OCI-LY7 (cell line): ENCODE results near the gene ATE1. TPM values are rescaled to one million over a fixed set of nuclear protein-coding genes. Genes with fewer than 3 reads are reported as not detected.

Source experiments
- BruUV-seq: library from RNA; stranded (reverse); fragments of 400-500 nt; replicated peaks from 2 replicates; lab custom pipeline; 2021; lab: Mats Ljungman, UMichigan
- CTCF ChIA-PET: fragments of 300-600 bp; sonication (Branson Sonifier 250); formaldehyde crosslinking; loops from one replicate; lab custom pipeline; 2022; ENCODE audit warnings: antibody characterized with exemption; ENCODE audit not compliant: unreplicated experiment; lab: Charles Lee
- POLR2A ChIA-PET: fragments of 300-600 bp; sonication (Branson Sonifier 250); formaldehyde crosslinking; loops from one replicate; lab custom pipeline; 2022; ENCODE audit warnings: antibody characterized with exemption; lab: Charles Lee
- DNase-seq: peaks from one replicate; pipeline ENCODE4 v3.0.0-alpha.2; 2015; ENCODE audit warnings: low spot score
- H2AFZ ChIP-seq: fragments of 200-600 bp; sonication (generic), shearing (Covaris generic); 2 replicates; pipeline ENCODE4 v1.6.1; 2014; ENCODE audit warnings: mild to moderate bottlenecking, antibody characterized with exemption, low read length, moderate library complexity
- H3K27ac ChIP-seq: fragments of 200-600 bp; sonication (generic); 2 replicates; pipeline ENCODE4 v1.5.1; 2014; ENCODE audit warnings: mixed run types, low read depth, mild to moderate bottlenecking, moderate library complexity, low read length, inconsistent platforms; ENCODE audit not compliant: poor library complexity, severe bottlenecking
- H3K36me3 ChIP-seq: fragments of 200-600 bp; sonication (generic); 2 replicates; pipeline ENCODE4 v1.6.1; 2014; ENCODE audit warnings: mild to moderate bottlenecking, antibody characterized with exemption, low read length, moderate library complexity, mixed read lengths; ENCODE audit not compliant: insufficient read depth
- H3K4me1 ChIP-seq: fragments of 200-600 bp; sonication (generic); 2 replicates; pipeline ENCODE4 v1.5.1; 2014; ENCODE audit warnings: mild to moderate bottlenecking, low read length; ENCODE audit not compliant: insufficient read depth, poor library complexity, severe bottlenecking
- H3K4me2 ChIP-seq: fragments of 200-600 bp; sonication (generic); 2 replicates; pipeline ENCODE4 v1.6.1; 2014; ENCODE audit warnings: mild to moderate bottlenecking, low read length
- H3K4me3 ChIP-seq: fragments of 200-600 bp; sonication (generic); 2 replicates; pipeline ENCODE4 v1.5.1; 2014; ENCODE audit warnings: mild to moderate bottlenecking, low read depth, low read length; ENCODE audit not compliant: poor library complexity, severe bottlenecking
- H3K79me2 ChIP-seq: fragments of 200-600 bp; sonication (generic); 2 replicates; pipeline ENCODE4 v1.6.1; 2016; ENCODE audit warnings: low read depth, mild to moderate bottlenecking, low read length, moderate library complexity, mixed read lengths; ENCODE audit not compliant: insufficient read depth
- H3K9me2 ChIP-seq: fragments of 200-600 bp; sonication (generic); 2 replicates; pipeline ENCODE4 v1.6.1; 2016; ENCODE audit warnings: mild to moderate bottlenecking, low read length, mixed read lengths; ENCODE audit not compliant: insufficient read depth
- H3K9me3 ChIP-seq: fragments of 200-600 bp; sonication (generic); 2 replicates; pipeline ENCODE4 v1.6.1; 2014; ENCODE audit warnings: mild to moderate bottlenecking, mixed run types, low read length, mixed read lengths
- H4K20me1 ChIP-seq: fragments of 200-600 bp; sonication (generic); 2 replicates; pipeline ENCODE4 v1.6.1; 2014; ENCODE audit warnings: mild to moderate bottlenecking, antibody characterized with exemption, low read length, moderate library complexity, mixed read lengths; ENCODE audit not compliant: insufficient read depth
- EZH2phosphoT487 ChIP-seq: fragments of 200-600 bp; sonication (generic); IDR thresholded peaks from 2 replicates; pipeline ENCODE4 v1.6.1; 2018; ENCODE audit warnings: low read depth, borderline replicate concordance, mild to moderate bottlenecking, mixed run types, antibody characterized with exemption, low read length, moderate library complexity, mixed read lengths
- intact Hi-C: fragments of 100-400 bp; cut with micrococcal nuclease; formaldehyde crosslinking; loops from one replicate; pipeline ENCODE4 v1.10.0; 2022; ENCODE audit not compliant: unreplicated experiment
- total RNA-seq, 2 experiments: library from RNA; depleted of rRNA in 1 of 2; stranded (reverse); fragments of >200 nt in 1 of 2; shearing (Covaris generic) in 1 of 2; gene quantifications; 2 replicates each; pipeline ENCODE4 v1.2.3, GENCODE V29; 2014 to 2022
- TF ChIP-seq, protein P1 (sequence below): fragments of 200-600 bp; sonication (generic); conservative IDR thresholded peaks from 2 replicates; pipeline ENCODE4 v1.5.1; 2014; ENCODE audit warnings: mild to moderate bottlenecking, antibody characterized with exemption, low read length, moderate library complexity, mixed read lengths

The ATE1 gene
- total RNA-seq, 2 experiments from 2014 or later = 14.8 to 44.7 TPM

DNA sequence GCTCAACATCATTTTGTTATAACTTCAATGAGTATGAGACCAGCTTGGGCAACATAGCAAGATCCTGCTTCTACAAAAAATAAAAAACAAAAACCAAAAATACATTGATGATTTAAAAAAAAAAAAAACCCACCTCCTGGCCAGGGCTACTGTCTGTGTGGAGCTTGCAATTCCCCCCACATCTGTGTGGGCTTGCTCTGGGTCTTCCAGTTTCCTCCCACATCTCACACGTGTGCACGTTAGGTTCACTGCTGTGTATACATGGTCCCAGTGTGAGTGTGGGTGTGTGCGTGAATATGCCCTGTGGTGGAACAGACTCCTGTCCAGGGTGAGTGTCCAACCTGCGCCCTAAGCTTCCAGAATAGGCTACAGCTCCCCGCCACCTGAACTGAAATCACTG is 41.6 kb downstream of the ATE1 start:
- Histone ChIP-seq H3K79me2 (no peaks in the 10 kb centered on the region), H3K36me3 (peaks cover 20% of the 10 kb centered on the region; the same call in 1 of the 2 replicates), H3K9me2 (no peaks in the 10 kb centered on the region), H3K4me1 (peaks cover 7% of the 10 kb centered on the region), H2AFZ (no peak overlapping the region), H3K27ac (no peak overlapping the region), H4K20me1 (no peaks in the 10 kb centered on the region), H3K9me3 (no peaks in the 10 kb centered on the region), H3K4me3 (no peak overlapping the region), H3K4me2 (no peak overlapping the region)
- no TSS peak for BruUV-seq
- ChIA-PET CTCF (no interaction called here), POLR2A (interaction anchor here (0.6 to 0.7 kb wide), 2 partner anchors 22 to 39 kb away, joined by 3 to 4 read pairs; no protein-coding TSS in a partner anchor)
- no peak for TF ChIP-seq EZH2phosphoT487
- TF ChIP-seq, protein P1, sequence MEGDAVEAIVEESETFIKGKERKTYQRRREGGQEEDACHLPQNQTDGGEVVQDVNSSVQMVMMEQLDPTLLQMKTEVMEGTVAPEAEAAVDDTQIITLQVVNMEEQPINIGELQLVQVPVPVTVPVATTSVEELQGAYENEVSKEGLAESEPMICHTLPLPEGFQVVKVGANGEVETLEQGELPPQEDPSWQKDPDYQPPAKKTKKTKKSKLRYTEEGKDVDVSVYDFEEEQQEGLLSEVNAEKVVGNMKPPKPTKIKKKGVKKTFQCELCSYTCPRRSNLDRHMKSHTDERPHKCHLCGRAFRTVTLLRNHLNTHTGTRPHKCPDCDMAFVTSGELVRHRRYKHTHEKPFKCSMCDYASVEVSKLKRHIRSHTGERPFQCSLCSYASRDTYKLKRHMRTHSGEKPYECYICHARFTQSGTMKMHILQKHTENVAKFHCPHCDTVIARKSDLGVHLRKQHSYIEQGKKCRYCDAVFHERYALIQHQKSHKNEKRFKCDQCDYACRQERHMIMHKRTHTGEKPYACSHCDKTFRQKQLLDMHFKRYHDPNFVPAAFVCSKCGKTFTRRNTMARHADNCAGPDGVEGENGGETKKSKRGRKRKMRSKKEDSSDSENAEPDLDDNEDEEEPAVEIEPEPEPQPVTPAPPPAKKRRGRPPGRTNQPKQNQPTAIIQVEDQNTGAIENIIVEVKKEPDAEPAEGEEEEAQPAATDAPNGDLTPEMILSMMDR = no peak
- DNase-seq = no peak
- intact Hi-C loops = loop anchor here (5.0 kb wide), 1 partner anchor 944 kb away; no protein-coding TSS in a partner anchor

DNA sequence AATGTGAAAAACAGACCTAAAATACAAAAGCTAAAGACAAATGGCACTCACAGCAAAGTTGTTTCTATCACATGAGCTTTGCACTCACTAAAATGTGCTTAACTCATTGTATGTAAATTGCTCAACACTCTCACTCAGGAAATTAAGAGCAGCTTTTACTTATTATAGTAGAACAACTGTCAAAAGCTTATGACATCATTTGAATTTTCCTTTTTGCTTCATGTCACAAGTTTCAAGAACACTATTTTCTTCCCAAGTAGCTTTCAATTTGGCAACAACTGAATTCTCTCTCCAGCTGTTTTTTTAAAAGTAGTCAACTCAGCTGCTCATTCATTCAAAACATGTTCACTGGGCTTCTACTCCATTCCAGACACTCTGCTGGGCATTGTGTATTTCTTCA is 46.9 kb downstream of the ATE1 start:
- TF ChIP-seq EZH2phosphoT487 = no peak
- TF ChIP-seq, protein P1 = no peak
- H3K4me2 ChIP-seq = peak overlapping the region; percentile 42
- H3K4me3 ChIP-seq = peak overlapping the region; percentile 17
- no peak overlapping the region for H2AFZ ChIP-seq
- H3K9me3 ChIP-seq = no peaks in the 10 kb centered on the region
- H3K27ac ChIP-seq = peak overlapping the region; percentile 57
- no TSS peak for BruUV-seq
- peaks cover 27% of the 10 kb centered on the region for H3K36me3 ChIP-seq
- intact Hi-C loops = no loop called here
- ChIA-PET POLR2A (interaction anchor here (0.6 to 2.3 kb wide), 7 partner anchors 14 to 56 kb away, joined by 3 to 10 read pairs (median 4); no protein-coding TSS in a partner anchor), CTCF (no interaction called here)
- no peaks in the 10 kb centered on the region for H4K20me1 ChIP-seq
- H3K9me2 ChIP-seq = no peaks in the 10 kb centered on the region
- H3K79me2 ChIP-seq = 0 out of 2 replicates have a peak, but pooled peaks cover 3% of the 10 kb centered on the region
- peak; percentile 41 for DNase-seq
- H3K4me1 ChIP-seq = peaks cover 18% of the 10 kb centered on the region

DNA sequence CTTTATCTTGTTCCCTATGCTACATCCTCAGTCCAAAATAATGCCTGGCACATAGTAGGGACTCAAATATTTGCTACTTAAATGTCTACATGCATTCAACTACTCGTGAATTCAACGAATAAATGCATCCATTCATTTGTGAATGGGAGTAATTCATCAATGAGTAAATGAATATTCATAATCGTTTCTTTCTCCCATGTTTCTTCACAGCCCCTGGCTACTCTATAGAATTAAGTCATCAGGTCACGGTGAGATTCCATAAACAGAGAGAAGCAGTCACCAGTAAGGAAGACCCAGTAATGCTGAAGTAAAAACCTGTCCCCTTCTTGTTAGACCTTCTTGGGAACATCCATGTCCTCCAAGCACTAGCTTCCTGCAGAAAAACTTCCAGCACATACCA is 48.4 kb downstream of the ATE1 start:
- H3K4me2 ChIP-seq = no peak overlapping the region
- H3K36me3 ChIP-seq = peaks cover 32% of the 10 kb centered on the region
- no peaks in the 10 kb centered on the region for H4K20me1 ChIP-seq
- no peak for DNase-seq
- 0 out of 2 replicates have a peak, but pooled peaks cover 3% of the 10 kb centered on the region for H3K79me2 ChIP-seq
- intact Hi-C loops = no loop called here
- TF ChIP-seq, protein P1 = no peak
- no peak for TF ChIP-seq EZH2phosphoT487
- H3K4me3 ChIP-seq = no peak overlapping the region
- ChIA-PET POLR2A (interaction anchor here (0.6 to 2.3 kb wide), 4 partner anchors 13 to 69 kb away, joined by 4 to 10 read pairs (median 4); no protein-coding TSS in a partner anchor), CTCF (no interaction called here)
- H3K9me3 ChIP-seq = no peaks in the 10 kb centered on the region
- H3K4me1 ChIP-seq = peaks cover 18% of the 10 kb centered on the region
- H2AFZ ChIP-seq = no peak overlapping the region
- no TSS peak for BruUV-seq
- no peaks in the 10 kb centered on the region for H3K9me2 ChIP-seq
- no peak overlapping the region for H3K27ac ChIP-seq
